HG02798 (cell line): ENCODE data around the gene ANKRD40CL.
"Not testable (repeated sequence)": the region's sequence is repeated elsewhere in the genome, so short reads cannot be mapped to it uniquely, and the experiment has no call there.

Experiments used
- ATAC-seq: cut with Tn5 transposase; IDR thresholded peaks from one replicate; pipeline ENCODE4 v1.9.1; 2021; ENCODE audit warnings: mild to moderate bottlenecking; ENCODE audit not compliant: unreplicated experiment, poor library complexity

ANKRD40CL gene

DNA sequence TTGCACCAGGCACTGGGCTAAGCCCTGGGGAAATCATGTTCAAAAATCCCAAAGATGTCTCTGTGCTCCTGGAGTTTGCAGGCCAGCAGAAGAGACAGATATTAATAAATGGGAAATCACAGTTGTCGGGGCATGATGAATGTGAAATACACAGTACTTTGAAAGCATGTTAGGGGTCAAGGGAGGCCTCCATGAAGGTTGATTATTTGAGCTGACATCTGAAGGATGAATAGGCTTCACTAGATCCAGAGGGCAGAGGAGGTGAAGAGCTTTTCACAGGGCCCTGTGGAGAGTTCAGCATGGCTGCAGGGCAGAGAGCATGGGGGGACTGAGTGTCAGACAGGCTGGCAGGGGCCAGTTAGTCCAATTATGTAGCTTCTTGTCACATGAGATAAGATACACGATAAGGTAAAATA, 2.6 kb downstream of the ANKRD40CL start:
- no peak for ATAC-seq

DNA sequence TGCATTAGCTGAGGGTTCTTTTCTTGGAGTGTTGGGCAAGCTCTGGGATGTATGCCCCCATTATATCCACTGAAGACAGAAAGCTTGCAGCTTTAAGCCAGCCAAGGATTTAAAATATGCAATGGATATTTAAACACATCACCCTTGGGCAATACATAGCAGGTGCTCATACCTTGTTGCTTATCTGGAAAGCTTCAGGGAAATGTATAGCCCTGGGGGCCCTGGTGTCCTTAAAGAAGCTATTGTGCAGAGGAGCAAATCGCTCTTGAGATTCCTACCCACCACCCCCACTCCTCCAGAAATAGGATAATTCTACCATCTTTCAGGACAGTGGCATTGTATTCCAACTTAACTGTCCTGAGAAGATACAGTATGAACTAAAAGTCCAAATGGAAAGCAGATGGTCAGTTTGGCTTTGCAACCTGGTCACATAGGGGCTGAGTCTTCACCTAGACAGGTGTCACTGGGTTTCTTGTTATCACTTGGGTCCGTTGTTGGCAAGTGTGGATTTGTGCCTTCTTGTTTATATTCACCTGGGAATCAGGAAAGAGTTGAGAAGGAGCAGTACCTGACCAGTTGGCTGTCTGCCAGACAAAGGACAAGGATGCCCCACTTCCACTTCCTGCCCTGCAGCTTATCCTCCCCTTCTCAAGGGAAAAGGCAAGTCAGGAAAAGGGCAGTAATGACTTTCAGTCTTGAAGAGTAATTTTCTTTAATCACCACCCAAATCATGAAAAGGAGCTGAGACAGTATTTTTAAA, 3.4 kb downstream of the ANKRD40CL start:
- no peak for ATAC-seq

DNA sequence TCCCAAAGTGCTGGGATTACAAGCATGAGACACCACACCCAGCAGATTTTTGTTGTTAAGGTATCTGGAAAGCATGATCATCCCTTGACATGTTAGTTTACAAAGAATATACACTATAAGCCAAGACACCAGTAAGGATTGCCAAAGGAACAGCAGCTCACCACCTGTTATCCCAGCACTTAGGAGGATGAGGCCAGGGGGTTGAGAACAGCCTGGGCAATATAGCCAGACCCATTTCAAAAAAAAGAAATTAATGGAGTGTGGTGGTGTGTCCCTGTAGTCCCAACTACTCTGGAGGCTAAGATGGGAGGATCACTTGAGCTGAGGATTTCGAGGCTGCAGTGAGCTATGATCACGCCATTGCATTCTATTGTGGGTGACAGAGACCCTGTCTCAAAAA, 5.1 kb downstream of the ANKRD40CL start:
- no peak for ATAC-seq

DNA sequence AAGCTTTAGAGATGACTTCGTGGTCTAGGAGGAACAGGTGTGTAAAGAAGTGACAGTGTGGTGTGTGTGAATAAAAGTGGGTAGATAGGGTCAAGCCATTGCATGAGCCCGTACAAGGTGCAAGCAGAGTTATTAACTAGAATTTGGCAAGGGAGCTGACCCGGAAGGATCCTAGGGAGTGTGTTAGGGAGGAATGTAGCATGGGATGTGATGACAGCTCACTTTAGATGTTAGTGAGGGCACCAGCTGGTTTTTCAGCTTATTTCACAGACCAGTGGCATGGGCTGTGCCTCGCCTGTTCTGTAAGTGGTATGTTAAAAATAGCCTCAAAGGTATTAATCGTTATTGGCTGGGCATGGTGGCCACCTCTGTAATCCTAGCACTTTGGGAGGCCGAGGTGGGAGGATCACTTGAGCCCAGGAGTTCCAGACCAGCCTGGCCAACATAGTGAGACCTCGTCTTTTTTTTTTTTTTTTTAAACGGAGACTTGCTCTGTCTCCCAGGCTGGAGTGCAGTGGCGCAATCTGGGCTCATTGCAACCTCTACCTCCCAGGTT, 8.3 kb downstream of the ANKRD40CL start:
- no peak for ATAC-seq

DNA sequence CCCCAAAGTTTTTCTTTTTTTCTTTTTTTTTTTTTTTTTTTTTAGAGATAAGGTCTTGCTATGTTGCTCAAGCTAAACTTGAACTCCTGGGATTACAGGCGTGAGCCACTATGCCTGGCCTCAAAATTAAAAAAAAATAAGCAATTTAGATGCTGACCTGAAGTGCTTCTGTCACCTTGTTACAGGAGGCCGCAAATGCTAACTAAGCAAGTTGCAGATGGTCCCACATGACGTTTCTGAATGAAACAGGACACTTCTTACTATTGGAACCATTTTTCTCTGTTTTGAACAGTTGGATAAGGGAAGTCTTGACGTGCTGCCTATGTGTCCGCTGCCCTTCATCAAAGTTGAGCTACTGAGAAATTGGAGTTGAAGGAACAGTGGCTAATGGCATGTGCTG, 8.8 kb downstream of the ANKRD40CL start:
- ATAC-seq, result no peak

DNA sequence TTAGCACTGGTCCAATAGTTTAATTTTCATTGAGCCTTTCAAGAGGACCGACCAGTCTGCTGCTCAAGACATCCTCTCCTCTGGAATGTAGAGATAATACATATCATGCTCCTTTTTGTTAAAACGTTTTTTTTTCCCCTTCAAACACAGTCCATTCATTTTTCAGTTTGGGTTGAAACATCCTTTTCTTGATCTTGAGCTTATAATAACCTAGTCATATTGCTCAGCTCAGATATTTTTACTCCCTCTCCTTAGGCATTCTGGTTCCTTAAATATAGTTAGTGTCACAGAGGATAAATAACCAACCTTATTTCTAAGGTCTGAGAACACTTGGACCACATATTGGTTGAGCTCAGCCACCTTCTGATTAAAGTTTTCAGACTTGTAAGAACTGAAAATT, 12.8 kb downstream of the ANKRD40CL start:
- no peak for ATAC-seq

DNA sequence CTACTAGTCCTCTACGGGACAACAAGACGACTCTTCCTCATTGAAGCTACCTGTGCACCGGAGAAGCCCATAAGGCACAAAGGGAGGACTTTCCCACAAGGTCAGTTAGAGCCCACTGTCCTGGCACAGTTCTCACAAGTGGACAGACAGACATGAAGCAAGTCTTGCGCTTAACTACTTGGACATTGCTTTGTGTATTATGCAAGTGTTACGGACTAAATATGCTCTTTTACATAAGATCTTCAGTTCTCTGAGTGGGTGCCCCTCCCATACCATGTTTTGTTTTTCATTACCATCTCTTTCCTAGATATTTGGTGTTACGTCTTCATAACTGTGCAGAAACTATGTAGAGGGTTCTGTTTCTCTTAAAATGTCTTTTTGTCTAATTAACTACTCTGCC, 18.1 kb downstream of the ANKRD40CL start:
- no peak for ATAC-seq

DNA sequence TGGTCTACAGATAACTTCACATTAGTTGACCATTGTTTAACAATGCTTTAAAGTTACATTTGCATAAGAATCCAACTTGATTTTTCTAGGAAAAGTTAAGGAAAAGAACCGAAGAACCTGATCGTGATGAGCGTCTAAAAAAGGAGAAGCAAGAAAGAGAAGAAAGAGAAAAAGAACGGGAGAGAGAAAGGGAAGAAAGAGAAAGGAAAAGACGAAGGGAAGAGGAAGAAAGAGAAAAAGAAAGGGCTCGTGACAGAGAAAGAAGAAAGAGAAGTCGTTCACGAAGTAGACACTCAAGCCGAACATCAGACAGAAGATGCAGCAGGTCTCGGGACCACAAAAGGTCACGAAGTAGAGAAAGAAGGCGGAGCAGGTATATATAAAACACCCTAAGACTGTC, 21.7 kb downstream of the ANKRD40CL start:
- no peak for ATAC-seq

DNA sequence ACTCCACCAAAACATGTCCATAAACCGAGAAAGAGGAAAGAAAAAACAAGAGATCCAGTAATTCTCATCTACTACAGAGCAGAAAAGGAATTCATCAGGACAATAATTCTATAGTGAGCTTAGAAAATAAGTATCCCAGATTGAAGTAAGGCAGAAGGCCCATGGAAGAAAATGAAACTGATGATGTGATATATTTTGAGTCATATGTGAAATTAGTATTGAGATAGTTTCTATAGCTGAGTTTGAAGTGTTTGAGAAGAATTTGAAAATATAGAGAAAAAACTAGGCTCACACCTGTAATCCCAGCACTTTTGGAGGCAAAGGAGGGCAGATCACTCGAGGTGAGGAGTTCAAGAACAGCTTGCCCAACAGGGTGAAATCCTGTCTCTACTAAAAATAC, 28.2 kb downstream of the ANKRD40CL start:
- no peak for ATAC-seq

DNA sequence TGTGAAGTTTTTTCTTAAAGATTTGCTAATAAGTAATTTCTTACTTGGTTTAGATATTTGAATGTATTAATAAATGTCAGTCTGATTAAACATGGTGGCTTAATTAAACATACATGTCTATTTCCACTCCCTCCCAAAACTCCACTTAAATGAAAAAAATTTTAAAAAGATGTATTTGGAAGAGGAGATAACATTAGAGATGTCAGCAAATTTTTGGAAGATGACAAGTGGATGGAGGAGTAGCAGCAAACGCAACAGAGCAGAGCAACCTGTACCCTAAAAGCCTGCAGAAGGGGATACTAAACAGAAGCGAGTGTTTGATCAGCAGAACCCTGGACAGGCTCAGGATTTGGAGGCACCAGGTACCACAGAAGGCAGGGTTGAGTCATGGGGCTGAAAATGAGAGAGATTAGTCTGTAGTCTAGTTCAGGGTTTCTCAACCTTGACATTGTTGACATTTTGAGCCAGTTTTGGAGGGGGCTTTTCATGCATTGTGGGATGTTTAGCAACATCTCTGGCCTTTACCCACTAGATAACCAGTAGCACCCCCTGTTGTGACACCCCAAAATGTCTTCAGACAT, 30.1 kb downstream of the ANKRD40CL start:
- no peak for ATAC-seq

DNA sequence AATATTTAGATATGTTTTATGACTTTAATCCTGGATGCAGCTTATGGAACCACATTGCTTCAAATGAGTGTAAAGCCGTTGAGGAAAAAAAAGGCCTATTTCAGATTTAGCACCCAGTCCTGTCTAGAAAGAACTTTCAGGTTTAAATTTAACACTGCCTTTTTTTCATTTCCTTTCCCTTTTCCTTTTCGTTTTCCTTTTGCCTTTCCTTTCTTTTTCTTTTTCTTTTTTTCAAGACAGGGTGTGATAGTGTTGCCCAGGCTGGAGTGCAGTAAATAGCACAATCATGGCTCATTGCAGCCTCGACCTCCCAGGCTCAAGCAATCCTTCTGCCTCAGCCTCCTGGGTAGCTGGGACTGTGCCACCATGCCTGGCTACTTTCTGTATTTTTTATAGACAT, 32.0 kb downstream of the ANKRD40CL start:
- ATAC-seq, result no peak

DNA sequence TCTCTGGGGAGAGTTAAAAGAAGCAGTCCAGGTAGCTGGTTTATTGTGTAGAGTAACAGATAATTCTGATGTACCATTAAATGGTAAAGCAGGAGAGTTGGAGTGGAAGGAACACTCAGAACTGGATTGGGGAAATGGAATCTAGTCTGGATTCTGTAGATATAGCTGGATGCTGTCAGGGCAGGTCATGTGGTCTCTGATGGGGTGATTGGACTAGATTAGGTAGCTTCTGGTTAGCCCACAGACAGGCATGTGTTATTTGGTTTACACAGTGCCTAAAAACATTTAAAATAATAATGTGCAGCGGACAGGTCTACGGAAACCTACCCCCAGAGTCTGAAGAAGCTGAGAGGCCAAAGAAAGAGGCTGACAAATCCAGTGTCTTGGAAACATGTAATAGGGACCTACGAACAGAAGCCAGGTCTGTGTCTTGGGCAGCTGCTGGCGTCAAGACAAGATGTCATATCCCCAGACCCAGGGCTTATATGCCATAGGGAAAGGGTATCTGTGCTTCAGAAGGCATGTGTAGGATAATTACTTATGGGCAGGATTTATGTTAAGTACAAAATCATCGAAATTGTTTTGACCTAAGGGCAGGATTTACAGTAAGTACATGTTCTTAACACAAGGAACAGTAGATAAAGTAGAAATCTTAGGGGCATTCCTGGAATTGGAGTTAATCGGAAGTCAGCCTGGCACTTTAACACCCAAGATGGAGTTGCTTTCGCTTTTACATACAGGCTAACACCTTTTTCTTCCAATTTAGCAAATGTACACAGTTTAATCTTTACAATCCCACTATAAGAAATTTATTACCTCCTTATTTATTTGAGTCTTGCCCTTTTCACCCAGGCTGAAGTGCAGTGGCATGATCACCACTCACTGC, 35.5 kb downstream of the ANKRD40CL start:
- ATAC-seq, result no peak

DNA sequence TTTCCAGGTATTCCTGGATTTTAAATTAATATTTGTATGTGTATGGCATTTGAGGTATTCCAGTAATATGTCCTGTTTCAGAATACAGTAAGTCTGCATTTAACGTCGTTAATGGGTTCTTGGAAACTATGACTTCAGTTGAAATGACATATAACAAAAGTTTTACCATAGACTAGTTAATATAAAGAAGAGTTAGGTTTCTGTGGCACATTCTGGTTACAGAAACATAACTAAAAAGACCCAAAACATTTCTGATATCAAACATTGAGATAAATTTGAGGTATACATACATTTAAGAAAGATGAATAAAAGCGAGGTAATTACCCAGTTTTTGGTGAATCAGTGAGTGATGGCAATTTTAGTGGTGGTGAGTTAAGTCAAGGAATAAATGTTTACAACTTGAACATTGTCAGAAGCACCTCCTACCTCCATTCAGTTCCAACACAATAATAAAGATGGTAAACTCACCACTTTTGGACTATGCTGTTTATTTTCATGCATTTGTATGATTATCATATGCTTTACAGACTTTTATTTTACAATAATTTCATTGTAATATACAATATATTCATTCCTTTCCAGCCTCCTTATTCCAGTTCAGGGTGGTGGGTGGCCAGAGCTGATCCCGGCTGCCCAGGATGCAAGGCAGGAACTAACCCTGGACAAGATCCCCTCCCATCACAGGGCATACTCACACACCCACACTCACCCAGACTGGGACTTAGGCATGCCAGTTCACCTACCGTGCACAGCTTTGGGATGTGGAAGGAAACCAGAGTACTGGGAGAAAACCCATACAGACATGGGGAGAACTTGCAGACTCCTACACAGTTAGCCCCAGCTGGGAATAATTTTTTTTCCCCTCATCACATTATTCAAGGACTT, 38.2 kb downstream of the ANKRD40CL start:
- no peak for ATAC-seq

DNA sequence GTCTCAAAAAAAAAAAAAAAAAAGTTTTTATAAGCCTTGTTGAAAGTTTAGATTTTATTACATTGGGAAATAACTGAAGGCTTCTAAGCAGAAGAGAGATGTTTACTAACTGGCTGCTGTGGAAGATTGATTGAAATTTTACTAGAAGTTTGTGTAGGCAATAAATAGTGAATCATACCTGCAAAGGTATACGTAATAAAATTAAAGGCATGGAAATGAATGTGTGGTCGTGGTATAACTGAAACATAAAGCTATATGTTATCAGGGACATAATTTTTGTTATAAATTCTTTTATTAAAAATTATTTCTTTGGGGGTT, 39.2 kb downstream of the ANKRD40CL start:
- no peak for ATAC-seq

DNA sequence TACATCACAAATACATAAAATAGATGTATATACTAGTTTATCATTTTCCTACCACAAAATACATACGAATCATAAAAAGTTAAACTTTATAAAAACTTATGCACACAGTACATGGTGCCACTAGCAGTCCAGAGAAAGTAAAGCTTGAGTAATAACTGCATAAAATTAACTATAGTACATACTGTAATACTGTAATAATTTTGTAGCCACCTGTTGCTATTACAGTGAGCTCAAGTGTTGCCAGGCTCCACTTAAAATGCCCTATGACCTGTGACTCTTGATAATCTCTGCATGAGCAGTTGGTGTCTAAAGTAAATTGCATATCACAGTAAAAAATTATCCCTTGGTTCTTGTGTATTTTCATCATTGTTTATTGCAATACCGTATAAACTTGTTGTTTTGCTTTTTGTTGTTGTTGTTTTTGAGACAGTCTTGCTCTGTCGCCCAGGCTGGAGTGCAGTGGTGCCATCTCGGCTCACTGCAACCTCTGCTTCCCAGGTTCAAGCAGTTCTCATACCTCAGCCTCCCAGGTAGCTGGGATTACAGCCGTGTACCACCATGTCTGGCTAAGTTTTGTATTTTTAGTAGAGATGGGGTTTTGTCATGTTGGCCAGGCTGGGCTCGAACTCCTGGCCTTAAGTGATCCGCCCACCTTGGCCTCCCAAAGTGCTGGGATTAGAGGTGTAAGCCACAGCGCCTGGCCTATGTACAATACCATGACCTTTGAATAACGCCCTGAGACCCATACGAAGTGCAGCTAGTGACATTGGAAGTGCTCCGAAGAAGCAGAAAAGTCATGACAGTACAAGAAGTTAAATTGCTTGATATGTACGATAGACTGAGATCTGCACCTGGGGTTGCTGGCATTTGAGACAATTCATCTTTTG, 41.3 kb downstream of the ANKRD40CL start:
- no peak for ATAC-seq

DNA sequence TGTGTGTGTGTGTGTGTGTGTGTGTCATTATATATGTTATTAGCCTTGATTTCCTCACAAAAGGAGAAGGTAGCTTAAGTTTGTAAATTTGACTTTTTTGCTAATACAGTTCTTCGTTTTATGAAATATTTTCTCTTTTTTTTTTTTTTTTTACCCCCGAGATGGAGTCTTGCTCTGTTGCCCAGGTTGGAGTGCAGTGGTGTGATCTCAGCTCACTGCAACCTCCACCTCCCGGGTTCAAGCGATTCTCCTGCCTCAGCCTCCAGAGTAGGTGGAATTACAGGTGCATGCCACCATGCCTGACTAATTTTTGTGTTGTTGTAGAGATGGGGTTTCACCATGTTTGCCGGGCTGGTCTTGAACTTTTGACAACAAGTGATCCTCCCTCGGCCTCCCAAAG, 42.7 kb downstream of the ANKRD40CL start:
- not testable (repeated sequence) for ATAC-seq

DNA sequence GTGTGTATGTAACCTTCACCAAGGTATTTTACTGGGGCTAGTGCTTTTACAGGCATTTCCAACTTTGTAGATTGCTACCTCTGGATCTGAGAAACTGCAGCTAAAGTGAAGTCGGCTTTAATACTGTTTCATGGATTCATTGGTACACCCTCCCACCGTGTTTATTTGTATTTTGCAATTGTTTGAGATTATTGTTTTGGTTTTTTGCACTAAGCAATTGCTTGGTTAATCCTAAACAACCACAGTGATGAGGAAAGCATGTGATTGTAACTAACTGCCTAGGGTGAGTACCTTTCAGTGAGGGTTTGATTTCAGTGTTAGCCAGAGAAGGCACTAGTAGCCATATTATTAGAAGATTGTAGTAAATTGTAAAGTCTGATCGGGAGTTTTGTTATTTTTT, 44.6 kb downstream of the ANKRD40CL start:
- no peak for ATAC-seq

DNA sequence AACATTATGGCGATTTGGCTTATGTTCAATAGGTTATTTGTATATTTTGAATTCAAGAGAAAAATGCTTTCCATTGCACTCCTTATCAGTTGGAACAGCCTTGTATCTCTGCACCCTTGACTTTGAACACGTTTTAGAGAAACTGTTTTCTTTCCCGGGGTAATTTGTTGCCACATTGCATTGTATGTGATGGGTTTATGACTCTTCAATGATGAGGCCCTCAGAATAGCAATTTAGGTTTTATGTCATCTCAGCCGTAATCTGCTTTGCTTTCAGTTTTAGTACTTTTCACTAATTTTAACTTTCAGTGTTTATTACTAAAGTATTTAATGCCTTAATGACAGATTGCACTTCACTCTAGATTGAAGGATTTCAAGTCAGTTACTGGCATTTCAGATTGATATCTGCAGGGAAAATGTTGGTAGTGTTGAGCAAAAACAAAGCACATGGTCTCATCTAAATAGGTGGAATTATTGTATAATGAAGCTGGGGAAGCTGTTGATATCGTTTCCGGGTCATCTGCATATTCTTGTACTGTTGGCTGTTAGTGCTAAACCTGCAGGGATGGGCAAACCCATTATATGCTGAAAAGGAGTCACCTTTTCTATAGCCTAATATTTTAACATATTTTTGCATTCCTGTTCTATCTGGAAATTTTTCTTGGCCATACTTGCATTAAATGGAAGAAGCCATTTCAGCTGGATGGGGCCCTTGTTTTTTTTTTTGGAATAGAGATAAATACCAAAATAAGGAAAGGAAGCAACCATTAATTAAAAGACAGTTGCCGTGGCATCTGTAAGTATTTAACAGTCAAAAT, 45.9 kb downstream of the ANKRD40CL start:
- ATAC-seq, result no peak
